Stimulated activated CD8-positive, alpha-beta memory T cell treated with anti-CD3 and anti-CD28 coated beads, Interleukin-12 subunit alpha, Interleukin-12 subunit beta, amount 100 ng/mL, for 24 hours (primary cell): ENCODE data around the gene MFSD11.
"Not testable (repeated sequence)": the region's sequence is repeated elsewhere in the genome, so short reads cannot be mapped to it uniquely, and the experiment has no call there.

Experiments
- DNase-seq: peaks from one replicate; pipeline ENCODE4 v3.0.0-alpha.2; 2020; ENCODE audit errors: extremely low read depth

MFSD11 gene

GRCh38 chr17:76737676-76738467 is at the start of gene MFSD11:
Gene MFSD11, plus strand, starts transcription at chr17:76738119. Its CDS starts 234 bp downstream, at chr17:76738353.
- DNase-seq = peak; percentile 84

- no peak for DNase-seq
Observed at GRCh38 chr17:76688165-76688622, 49.7 kb upstream of the MFSD11 start.

DNA sequence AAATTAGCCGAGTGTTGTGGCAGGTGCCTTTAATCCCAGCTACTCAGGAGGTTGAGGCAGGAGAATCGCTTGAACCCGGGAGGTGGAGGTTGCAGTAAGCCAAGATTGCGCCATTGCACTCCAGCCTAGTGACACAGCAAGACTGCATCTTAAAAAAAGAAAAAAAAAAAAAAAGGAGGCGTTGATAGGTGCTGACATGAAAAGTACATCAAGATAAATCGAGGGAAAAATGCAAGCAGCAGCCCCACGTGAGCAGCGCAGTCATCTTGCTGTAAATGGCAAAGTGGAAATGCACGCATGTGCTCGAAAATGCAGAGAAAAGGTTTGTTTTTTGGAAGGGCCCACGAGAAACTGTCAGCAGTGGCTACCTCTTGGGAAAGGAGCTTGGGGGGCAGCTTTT is 48.1 kb upstream of the MFSD11 start:
- no peak for DNase-seq

DNA sequence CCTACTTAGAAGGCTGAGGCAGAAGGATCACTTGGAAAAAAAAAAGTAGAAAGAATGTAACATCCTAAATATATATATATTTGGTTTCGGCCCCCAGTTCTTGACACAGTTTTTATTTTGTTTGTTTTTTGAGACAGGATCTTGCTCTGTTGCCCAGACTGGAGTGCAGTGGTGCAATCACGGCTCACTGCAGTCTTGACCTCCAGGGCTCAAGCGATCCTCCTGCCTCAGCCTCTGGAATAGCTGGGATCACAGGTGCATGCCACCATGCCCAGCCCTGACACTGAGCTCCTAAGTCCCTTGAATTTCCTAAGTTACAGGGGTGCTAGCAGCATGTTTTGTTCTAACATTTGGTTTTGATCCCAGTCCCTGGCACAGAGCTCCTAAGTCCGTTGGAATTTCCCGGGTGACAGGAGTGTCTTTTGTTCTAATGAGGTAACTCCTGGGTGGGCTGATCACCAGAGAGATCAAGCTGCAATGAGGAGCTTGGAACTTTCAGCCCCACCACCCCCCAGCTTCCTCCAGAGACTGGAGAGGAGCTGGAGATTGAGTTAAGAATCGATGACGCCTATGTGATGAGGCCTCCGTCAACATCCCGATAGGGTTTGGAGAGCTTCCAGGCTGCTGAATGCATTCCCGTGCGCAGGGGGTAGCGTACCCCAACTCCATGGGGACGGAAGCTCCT is 47.2 kb upstream of the MFSD11 start:
- DNase-seq = no peak

- DNase-seq = no peak
Observed at GRCh38 chr17:76691379-76692191, 46.3 kb upstream of the MFSD11 start.

GRCh38 chr17:76695059-76695831 is 42.7 kb upstream of the MFSD11 start:
- no peak for DNase-seq

GRCh38 chr17:76696763-76697701 is 40.9 kb upstream of the MFSD11 start:
- DNase-seq = no peak

- DNase-seq = no peak
Observed at GRCh38 chr17:76697702-76698465, 40.0 kb upstream of the MFSD11 start.

- not testable (repeated sequence) for DNase-seq
Observed at GRCh38 chr17:76698466-76698977, 39.4 kb upstream of the MFSD11 start.

DNA sequence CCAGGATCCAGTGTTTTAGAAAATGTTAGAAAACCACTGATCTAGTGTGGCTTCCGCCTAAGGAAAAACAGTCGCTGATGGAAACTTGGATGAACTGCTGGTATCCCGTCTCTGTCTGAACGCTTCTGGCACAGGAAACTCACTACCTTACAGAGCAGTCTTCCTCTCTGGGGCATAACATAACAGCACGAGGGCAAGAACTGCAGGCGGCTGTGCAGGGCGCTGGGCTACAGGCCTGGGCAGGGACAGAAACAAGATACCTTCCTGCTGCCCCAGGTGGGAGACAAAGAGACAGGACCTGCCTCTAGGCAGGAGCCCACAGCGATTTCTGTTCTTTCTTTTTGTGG is 37.7 kb upstream of the MFSD11 start:
- DNase-seq = no peak

GRCh38 chr17:76700617-76701470 is 37.1 kb upstream of the MFSD11 start:
- DNase-seq = no peak

DNA sequence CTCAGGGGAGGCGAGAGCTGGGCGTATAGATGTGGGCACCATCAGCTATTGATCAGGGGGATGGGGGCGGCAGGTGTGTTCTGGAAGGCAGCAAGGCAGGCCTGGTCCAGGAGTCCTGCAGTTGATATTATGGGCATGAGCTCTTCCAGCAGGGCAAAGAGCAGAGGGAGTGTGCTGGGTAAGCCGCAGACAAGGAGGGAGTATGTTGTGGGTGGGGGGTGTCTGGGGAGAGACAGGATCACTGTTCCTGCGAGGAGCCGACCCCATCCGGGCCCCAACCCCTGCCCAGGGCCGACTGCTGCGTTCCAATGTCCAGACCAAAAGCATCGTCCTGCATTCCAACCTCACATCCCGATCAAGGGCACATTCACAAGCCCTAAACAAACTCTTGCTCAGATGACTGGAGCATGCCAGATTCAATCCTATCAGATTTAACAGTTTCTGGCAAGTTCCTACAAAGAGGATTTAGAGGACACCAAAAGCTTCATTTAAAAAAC is 36.4 kb upstream of the MFSD11 start:
- DNase-seq = no peak

DNA sequence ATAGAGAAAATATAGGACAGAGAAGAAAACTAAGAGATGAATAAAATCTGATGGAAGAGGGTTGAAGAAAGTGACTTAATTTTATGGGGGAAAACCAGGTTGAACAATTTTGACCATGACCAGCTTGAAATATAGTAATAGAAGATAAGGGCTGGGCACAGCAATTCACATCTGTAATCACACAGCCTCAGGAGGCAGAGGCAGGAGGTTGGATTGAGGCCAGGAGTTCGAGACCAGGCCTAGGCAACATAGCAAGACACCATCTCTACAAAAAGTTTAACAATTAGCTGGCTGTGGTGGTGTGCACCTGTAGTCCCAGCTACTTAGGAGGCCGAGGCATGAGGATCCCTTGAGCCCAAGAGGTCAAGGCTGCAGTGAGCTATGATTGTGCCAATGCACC is 35.8 kb upstream of the MFSD11 start:
- DNase-seq = no peak

DNA sequence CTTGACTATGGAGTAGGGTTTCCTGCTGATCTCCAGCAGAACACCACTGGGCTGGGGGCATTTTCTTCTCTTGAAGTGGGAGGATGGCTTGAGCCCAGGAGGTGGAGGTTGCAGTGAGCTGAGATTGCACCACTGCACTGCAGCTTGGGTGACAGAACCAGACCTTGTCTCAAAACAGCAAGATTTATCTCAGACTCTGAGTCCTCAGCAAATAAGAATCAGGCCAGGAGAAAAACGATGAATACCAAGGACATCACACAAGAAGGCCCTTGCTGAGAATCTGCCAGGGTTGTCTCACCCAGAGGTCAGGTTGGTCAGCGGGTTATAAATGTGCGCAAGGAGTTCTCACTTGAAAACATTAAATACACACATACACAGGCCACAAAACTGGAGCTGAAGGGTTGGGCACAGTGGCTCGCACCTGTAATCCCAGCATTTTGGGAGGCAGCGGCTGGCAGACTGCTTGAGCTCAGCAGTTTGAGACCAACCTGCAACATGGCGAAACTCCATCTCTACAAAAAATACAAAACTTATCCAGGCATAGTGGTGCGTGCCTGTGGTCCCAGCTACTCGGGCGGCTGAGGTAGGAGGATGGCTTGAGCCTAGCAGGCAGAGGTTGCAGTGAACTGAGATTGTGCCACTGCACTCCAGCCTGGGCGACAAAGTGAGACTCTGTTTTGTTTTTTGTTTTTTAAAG is 34.8 kb upstream of the MFSD11 start:
- DNase-seq = no peak

- no peak for DNase-seq
Observed at GRCh38 chr17:76704805-76705204, 33.1 kb upstream of the MFSD11 start.

DNA sequence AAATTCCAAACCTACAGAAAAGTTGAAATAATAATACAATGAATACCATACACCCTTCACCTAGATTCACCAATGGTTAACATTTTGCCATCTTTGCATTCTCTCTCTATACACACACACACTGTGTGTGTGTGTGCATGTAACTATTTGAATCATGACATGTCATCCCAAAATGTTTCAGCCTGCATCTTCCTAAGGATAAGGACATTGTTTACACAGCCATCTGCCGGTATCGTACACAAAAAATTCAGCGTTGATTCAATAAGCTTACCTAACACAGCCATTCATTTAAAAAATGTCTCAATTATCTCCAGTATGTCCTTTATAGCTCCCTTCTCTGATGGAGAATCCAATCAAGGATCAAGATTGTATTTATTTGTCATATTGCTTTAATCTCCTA is 31.1 kb upstream of the MFSD11 start:
- DNase-seq = no peak

DNA sequence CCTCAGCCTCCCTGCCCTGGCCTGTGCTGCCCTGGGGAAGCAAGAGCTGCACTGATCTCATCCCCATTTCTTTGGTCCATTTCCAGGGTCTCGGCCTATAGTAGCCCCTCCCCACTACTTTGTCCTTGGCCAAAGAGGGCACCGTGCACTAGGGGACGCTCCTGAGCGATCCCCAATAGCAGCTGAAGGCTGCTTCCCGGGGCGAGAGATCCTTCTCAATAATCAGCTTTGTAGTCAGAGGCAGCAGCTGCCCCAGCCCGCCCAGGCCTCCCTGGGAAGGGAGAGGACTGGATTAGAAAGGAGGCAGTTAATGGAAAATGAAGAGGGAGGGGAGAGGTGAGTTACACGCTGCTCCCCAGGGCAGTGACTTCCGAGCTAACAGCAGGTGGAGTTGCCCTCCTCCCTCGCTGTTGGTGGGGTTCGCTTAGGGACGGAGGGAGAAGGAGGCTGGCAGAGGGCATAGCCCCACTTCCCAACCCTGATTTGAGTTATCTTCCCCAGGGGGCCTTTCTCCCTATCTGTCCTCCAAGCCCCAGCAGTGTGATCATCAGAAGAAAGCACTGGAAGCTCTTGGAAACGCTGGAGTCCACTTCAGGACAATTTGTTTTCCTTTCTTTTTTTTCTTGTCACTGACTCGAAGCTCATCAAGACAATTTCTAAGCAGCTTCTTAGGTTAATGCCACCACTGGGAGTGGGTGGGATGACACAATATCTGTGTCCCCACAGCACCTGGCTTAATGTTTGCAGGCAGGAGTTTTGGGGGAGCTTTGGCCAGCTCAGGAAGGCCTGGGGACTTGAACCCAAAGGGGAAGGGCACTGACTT is 29.7 kb upstream of the MFSD11 start:
- no peak for DNase-seq
